D721Med (cell line): ENCODE results near the gene ENAH.
"Not testable (repeated sequence)": the region's sequence is repeated elsewhere in the genome, so short reads cannot be mapped to it uniquely, and the experiment has no call there.

ENCODE experiments used
- DNase-seq: peaks from one replicate; pipeline ENCODE4 v3.0.0; 2011; ENCODE audit warnings: low spot score; ENCODE audit not compliant: insufficient read length
- FAIRE-seq: peaks from 2 replicates; lab custom pipeline; 2011; peaks lifted over from hg19 to GRCh38; lab: Jason Lieb, UNC
- TF ChIP-seq, protein P1 (sequence below): IDR thresholded peaks from 2 replicates; pipeline ENCODE4 v1.5.1; 2012; ENCODE audit warnings: mild to moderate bottlenecking, control low read depth; ENCODE audit not compliant: insufficient read depth; ENCODE audit errors: missing control alignments

The ENAH gene

DNA sequence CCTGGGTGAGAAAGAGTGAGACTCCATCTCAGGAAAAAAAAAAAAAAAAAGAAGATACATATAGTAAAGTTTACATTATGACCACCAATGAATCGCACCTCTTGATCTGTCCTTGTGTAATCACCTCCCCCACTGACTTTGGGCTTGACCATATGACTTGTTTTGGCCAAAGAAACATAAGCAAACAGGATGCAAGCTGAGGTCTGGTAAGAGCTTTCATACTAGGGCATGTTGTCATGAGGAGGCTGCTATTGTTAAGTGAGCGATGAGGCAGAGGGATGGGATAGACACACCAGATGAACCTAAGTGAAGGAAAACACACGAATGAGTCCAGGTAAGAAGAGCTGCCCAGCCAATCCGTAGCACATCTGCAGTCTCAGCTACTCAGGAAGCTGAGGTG lies 10.7 kb downstream of the ENAH start:
- DNase-seq = no peak
- no peak for FAIRE-seq
- TF ChIP-seq, protein P1, sequence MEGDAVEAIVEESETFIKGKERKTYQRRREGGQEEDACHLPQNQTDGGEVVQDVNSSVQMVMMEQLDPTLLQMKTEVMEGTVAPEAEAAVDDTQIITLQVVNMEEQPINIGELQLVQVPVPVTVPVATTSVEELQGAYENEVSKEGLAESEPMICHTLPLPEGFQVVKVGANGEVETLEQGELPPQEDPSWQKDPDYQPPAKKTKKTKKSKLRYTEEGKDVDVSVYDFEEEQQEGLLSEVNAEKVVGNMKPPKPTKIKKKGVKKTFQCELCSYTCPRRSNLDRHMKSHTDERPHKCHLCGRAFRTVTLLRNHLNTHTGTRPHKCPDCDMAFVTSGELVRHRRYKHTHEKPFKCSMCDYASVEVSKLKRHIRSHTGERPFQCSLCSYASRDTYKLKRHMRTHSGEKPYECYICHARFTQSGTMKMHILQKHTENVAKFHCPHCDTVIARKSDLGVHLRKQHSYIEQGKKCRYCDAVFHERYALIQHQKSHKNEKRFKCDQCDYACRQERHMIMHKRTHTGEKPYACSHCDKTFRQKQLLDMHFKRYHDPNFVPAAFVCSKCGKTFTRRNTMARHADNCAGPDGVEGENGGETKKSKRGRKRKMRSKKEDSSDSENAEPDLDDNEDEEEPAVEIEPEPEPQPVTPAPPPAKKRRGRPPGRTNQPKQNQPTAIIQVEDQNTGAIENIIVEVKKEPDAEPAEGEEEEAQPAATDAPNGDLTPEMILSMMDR = no peak

DNA sequence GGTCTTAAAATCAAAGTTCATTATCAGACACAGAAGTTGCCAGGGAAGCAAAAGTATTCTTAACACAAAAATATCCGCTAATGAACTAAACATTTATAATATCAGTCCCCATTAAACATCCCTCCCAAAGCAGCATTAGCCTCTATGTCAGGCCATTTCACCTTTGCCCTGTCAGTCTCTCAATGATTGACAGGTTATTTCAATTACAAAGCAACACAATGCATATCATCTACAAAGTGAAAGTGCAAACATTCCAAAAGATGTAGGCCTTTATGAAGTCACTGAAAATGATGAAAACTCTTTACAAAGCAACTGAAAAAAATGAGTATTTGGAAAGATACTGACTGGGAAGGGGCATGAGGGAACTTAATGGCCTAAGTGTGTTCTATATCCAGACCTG lies 14.1 kb downstream of the ENAH start:
- peak; percentile 83 for FAIRE-seq
- TF ChIP-seq, protein P1 = no peak
- DNase-seq = no peak

DNA sequence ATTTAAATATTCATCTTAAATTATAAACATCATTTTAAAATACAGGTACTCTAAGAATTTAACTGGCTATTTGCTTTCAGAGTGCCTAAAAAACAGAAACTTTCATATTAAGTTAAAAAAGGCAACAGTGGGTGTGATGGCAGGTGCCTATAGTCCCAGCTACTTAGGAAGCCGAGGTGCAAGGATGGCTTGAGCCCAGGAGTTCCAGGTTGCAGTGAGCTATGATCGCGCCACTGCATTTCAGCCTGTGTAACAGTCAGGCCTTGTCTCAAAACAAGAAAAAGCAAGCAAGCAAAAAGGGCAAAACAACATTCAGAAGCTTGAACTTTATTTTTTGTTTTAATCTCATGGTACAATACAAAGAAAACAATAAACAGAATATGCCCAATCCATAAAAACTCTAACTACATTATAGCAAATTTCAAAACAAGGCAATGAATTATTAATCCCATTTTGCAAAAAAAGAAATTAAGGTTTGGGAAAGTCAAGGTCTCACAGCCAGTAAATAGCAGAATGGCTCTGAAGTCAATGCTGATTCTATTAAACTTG lies 15.2 kb downstream of the ENAH start:
- DNase-seq = no peak
- peak; percentile 86 for FAIRE-seq
- TF ChIP-seq, protein P1 = no peak

DNA sequence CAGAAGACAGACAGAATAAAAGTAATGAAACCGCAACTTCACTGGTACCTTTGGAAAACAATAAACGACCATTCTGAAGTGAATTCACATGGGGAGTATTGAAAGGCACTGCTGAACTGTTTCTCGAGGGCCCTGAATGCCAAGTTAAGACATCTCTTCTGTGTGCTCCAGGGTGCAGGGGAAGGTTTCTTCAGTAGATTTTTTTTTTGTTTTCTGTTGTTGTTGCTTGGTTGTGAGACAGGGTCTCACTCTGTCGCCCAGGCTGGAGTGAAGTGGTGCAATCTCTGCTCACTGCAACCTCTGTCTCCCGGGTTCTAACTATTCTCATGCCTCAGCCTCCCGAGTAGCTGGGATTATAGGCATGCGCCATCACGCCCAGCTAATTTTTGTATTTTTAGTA lies 15.9 kb downstream of the ENAH start:
- peak; percentile 87 for FAIRE-seq
- not testable (repeated sequence) for DNase-seq

DNA sequence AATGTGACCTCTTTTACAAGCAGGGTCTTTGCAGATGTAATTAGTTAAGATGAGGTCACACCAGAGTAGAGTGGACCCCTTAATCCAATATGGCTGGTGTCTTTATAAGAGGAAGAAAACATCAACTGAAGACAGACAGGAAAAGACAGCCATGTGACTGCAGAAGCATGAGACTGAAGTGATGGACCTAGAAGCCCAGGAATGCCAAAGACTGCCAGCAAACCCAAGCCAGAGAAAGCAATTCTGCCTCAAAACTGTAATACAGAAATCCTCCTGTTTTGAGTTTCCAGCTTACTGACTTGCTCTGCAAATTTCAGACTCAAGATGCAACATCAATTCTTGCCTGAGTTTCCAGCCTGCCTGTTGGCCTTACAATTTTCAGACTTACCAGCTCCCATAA lies 17.3 kb downstream of the ENAH start:
- TF ChIP-seq, protein P1 = no peak
- no peak for DNase-seq
- FAIRE-seq = peak; percentile 66

DNA sequence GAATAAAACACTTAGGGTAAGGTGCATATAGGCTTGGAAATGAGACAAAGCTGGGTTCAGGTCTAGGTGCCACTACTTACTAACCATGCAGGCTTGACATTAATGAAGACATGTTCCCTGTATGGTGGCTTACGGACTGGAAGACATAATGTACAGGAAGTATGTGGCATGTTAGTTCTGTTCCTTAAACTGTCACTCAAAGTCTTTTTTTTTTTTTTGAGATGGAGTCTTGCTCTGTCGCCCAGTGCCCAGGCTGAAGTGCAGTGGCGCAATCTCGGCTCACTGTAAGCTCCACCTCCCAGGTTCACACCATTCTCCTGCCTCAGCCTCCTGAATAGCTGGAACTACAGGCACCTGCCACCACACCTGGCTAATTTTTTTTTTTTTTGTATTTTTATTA lies 20.1 kb downstream of the ENAH start:
- not testable (repeated sequence) for DNase-seq, FAIRE-seq

DNA sequence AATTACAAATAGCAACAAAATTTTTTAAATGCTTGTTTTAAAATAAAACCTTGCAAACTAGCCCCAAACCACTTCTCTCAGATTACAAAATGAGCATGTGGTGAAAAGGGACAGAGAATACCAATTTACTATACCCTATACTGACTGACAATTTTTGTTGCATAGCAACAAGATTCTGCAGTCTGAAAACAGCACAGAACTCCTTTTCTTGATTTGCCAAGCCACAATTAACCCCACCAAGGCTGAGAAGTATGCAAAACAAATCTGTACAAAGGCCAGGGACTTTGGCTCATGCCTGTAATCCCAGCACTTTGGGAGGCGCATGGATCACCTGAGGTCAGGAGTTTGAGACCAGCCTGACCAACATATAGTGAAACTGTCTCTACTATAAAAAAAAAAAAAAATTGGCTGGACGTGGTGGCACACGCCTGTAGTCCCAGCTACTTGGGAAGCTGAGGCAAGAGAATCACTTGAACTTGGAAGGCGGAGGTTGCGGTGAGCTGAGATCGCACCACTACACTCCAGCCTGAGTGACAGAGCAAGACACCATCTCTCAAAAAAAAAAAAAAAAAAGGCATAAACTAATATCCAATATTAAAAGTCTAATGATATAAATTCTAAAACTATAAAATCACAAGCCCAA lies 21.8 kb downstream of the ENAH start:
- TF ChIP-seq, protein P1 = no peak
- DNase-seq (no peak), FAIRE-seq (no peak)

DNA sequence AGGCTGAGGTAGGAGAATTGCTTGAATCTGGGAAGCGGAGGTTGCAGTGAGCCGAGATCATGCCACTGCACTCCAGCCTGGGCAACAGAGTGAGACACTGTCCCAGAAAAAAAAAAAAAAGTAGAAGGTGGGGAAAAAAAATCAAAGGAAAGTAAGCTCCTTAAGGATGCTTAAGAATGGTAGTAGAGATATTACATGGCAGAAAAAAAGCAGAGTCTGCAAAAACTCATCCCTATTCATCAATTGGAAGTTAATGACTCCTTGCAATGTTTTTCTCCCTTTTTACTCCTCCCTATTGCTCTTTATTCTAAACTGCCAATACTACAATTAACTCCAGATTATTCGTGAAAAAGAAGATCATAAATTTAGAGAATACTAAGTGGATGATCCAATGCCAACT lies 23.4 kb downstream of the ENAH start:
- no peak for DNase-seq
- peak; percentile 81 for FAIRE-seq
- TF ChIP-seq, protein P1 = no peak

DNA sequence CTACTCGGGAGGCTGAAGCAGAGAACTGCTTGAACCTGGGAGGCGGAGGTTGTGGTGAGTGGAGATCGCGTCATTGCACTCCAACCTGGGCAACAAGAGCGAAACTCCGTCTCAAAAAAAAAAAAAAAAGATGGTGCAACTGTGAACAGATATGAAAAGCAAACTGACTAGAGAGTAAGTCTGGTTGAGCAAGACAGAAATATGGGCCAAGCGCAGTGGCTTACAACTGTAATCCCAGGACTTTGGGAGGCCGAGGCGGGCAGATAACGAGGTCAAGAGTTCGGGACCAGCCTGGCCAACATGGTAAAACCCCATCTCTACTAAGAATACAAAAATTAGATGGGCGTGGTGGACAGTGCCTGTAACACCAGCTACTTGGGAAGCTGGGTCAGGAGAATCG lies 24.1 kb downstream of the ENAH start:
- not testable (repeated sequence) for FAIRE-seq, DNase-seq
